IMR-90 (cell line): Measurements from ENCODE around the gene FGF12. TPM values are rescaled to one million over a fixed set of nuclear protein-coding genes. Genes with fewer than 3 reads are reported as not detected.

ENCODE experiments used
- ATAC-seq: fragments of 200-7000 bp; cut with Tn5 transposase; 2 replicates; pipeline ENCODE4 v1.9.1; 2020; ENCODE audit warnings: low read depth, mild to moderate bottlenecking, moderate library complexity
- BruUV-seq: library from RNA; stranded (reverse); fragments of 400-500 nt; replicated peaks from 2 replicates; lab custom pipeline; 2021; lab: Mats Ljungman, UMichigan
- CTCF ChIA-PET: fragments of 300-600 bp; formaldehyde crosslinking; extraction: SDS; loops from one replicate; lab custom pipeline; 2021; ENCODE audit warnings: antibody characterized with exemption; lab: Yijun Ruan, JAX
- POLR2A ChIA-PET: fragments of 300-600 bp; sonication (Branson Sonifier 250); formaldehyde crosslinking; loops from one replicate; lab custom pipeline; 2022; ENCODE audit warnings: antibody characterized with exemption; ENCODE audit not compliant: unreplicated experiment; lab: Charles Lee
- DNase-seq: peaks from one replicate; pipeline ENCODE4 v3.0.0; 2013
- H2AFZ ChIP-seq: replicated peaks from 2 replicates; pipeline ENCODE3; 2013; ENCODE audit warnings: low read length, mild to moderate bottlenecking; ENCODE audit not compliant: poor library complexity
- H2AK5ac ChIP-seq: 2 replicates; pipeline ENCODE4 v1.6.1; 2013; ENCODE audit warnings: low read depth, low read length, inconsistent platforms
- H2AK9ac ChIP-seq: replicated peaks from 2 replicates; pipeline ENCODE3; 2013; ENCODE audit warnings: mild to moderate bottlenecking, low read depth, low read length, moderate library complexity; ENCODE audit not compliant: poor library complexity
- H2BK120ac ChIP-seq: 2 replicates; pipeline ENCODE4 v1.6.1; 2013; ENCODE audit warnings: low read depth, low read length, inconsistent platforms
- H2BK15ac ChIP-seq: 3 replicates; pipeline ENCODE4 v1.6.1; 2013; ENCODE audit warnings: low read depth, low read length, inconsistent platforms
- H2BK20ac ChIP-seq: 2 replicates; pipeline ENCODE4 v1.6.1; 2013; ENCODE audit warnings: low read depth, mild to moderate bottlenecking, inconsistent platforms, low read length, moderate library complexity
- H2BK5ac ChIP-seq: 2 replicates; pipeline ENCODE4 v1.6.1; 2013; ENCODE audit warnings: mild to moderate bottlenecking, low read depth, low read length, inconsistent platforms; ENCODE audit not compliant: poor library complexity, severe bottlenecking
- H3K14ac ChIP-seq: replicated peaks from 2 replicates; pipeline ENCODE4 v1.6.1; 2013; ENCODE audit warnings: low read depth, low read length, inconsistent platforms
- H3K18ac ChIP-seq: 2 replicates; pipeline ENCODE4 v1.6.1; 2013; ENCODE audit warnings: low read depth, low read length, control low read depth
- H3K23ac ChIP-seq: 2 replicates; pipeline ENCODE4 v1.6.1; 2013; ENCODE audit warnings: low read depth, low read length, inconsistent platforms
- H3K27ac ChIP-seq: 2 replicates; pipeline ENCODE4 v1.5.1; 2013; ENCODE audit warnings: mild to moderate bottlenecking, control low read depth, low read length; ENCODE audit not compliant: insufficient read depth
- H3K27me3 ChIP-seq: 2 replicates; pipeline ENCODE4 v1.6.1; 2013; ENCODE audit warnings: low read length; ENCODE audit not compliant: control insufficient read depth, insufficient read depth
- H3K36me3 ChIP-seq: 2 replicates; pipeline ENCODE4 v1.6.1; 2013; ENCODE audit warnings: low read length, mixed read lengths; ENCODE audit not compliant: control insufficient read depth, insufficient read depth
- H3K4ac ChIP-seq: 2 replicates; pipeline ENCODE4 v1.6.1; 2013; ENCODE audit warnings: low read depth, low read length, inconsistent platforms
- H3K4me1 ChIP-seq: 2 replicates; pipeline ENCODE4 v1.6.1; 2013; ENCODE audit warnings: low read length, mixed read lengths; ENCODE audit not compliant: control insufficient read depth, insufficient read depth
- H3K4me2 ChIP-seq: 2 replicates; pipeline ENCODE4 v1.6.1; 2013; ENCODE audit warnings: low read depth, mild to moderate bottlenecking, control low read depth, low read length, moderate library complexity
- H3K4me3 ChIP-seq: 2 replicates; pipeline ENCODE4 v1.5.1; 2013; ENCODE audit warnings: low read depth, mild to moderate bottlenecking, control low read depth, low read length, moderate library complexity; ENCODE audit not compliant: insufficient read depth
- H3K56ac ChIP-seq: 2 replicates; pipeline ENCODE4 v1.6.1; 2013; ENCODE audit warnings: low read length, inconsistent platforms; ENCODE audit not compliant: insufficient read depth; ENCODE audit errors: extremely low read depth
- H3K79me1 ChIP-seq, 2 experiments: 2 replicates each; pipeline ENCODE4 v1.6.1; 2013; ENCODE audit warnings: low read length in 2 of 2, inconsistent platforms in 1 of 2, low read depth in 1 of 2
- H3K9ac ChIP-seq: 2 replicates; pipeline ENCODE4 v1.6.1; 2013; ENCODE audit warnings: low read depth, low read length, control low read depth
- H3K9me1 ChIP-seq: 2 replicates; pipeline ENCODE4 v1.6.1; 2013; ENCODE audit warnings: low read length, inconsistent platforms; ENCODE audit not compliant: insufficient read depth
- H3K9me3 ChIP-seq: 2 replicates; pipeline ENCODE4 v1.6.1; 2013; ENCODE audit warnings: low read length; ENCODE audit not compliant: control insufficient read depth, insufficient read depth
- H4K20me1 ChIP-seq: 2 replicates; pipeline ENCODE4 v1.6.1; 2013; ENCODE audit warnings: low read length, inconsistent platforms; ENCODE audit not compliant: insufficient read depth
- H4K5ac ChIP-seq: 2 replicates; pipeline ENCODE4 v1.6.1; 2013; ENCODE audit warnings: mild to moderate bottlenecking, low read depth, low read length, control low read depth
- H4K8ac ChIP-seq, 2 experiments: 2 replicates each; pipeline ENCODE4 v1.6.1; 2013; ENCODE audit warnings: low read depth in 2 of 2, low read length in 2 of 2, control low read depth in 1 of 2, inconsistent platforms in 1 of 2
- H4K91ac ChIP-seq: 2 replicates; pipeline ENCODE4 v1.6.1; 2013; ENCODE audit warnings: low read depth, low read length, inconsistent platforms; ENCODE audit not compliant: insufficient read depth
- SMC3 ChIP-seq: fragments of 150-350 bp; IDR thresholded peaks from 2 replicates; pipeline ENCODE4 v1.6.1; 2016; ENCODE audit warnings: low read depth, mild to moderate bottlenecking, antibody characterized with exemption, low read length, moderate library complexity
- WGBS, 2 experiments: methylation state at CpG; one replicate each; pipeline versions ENCODE4 v1.1.5 to v1.1.7; 2013; ENCODE audit warnings: missing lambda C conversion rate in 2 of 2; ENCODE audit not compliant: insufficient read length in 1 of 2; ENCODE audit errors: extremely low coverage in 2 of 2; 5-methylcytosine and 5-hydroxymethylcytosine counted together
- dilution Hi-C: fragments of 300-500 bp; cut with HindIII; formaldehyde crosslinking; loops from one replicate; pipeline ENCODE4 v1.14.3; 2018; ENCODE audit warnings: low sequenced_read_pairs; ENCODE audit not compliant: unreplicated experiment
- in situ Hi-C: fragments of 300-500 bp; cut with MboI; formaldehyde crosslinking; loops from 3 replicates; pipeline ENCODE4 v1.14.3; 2019; ENCODE audit warnings: low sequenced_read_pairs, inconsistent platforms, mixed read lengths
- intact Hi-C: fragments of 100-400 bp; cut with micrococcal nuclease; formaldehyde crosslinking; loops from 2 replicates; pipeline ENCODE4 v1.10.0; 2022
- polyA plus RNA-seq, 3 experiments: library from polyadenylated mRNA; depleted of rRNA; stranded (reverse); fragments of >200 nt; gene quantifications; 2 replicates each; pipeline ENCODE4 v1.2.3, GENCODE V29; 2012; ENCODE audit warnings: low replicate concordance in 1 of 3
- total RNA-seq: library from RNA; depleted of rRNA; stranded (reverse); fragments of >200 nt; gene quantifications from 2 replicates; pipeline ENCODE4 v1.2.3, GENCODE V29; 2012

Gene FGF12
- total and polyA plus RNA-seq, 2 of the 4 experiments (the other 2 are of a cell fraction): not detected

DNA sequence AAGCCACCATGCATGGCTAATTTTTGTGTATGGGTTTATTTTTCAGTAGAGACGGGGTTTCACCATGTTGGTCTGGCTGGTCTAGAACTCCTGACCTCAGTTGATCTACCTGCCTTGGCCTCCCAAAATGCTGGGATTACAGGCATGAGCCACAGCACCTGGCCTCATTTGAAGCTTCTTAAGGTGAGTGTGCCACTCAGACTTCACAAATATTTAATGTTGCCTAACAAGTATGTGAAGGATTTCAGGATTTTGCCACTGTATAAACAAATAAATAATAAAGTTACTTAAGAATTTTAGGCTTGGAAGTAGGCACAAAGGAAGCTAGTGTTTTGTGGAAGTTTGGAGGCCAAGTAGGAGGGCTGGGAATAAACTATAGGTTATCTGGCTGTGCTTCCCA lies 73.5 kb downstream of the FGF12 start:
- no peaks in the 10 kb centered on the region for H3K4me1 ChIP-seq
- dilution Hi-C loops (no loop called here), in situ Hi-C loops (no loop called here), intact Hi-C loops (no loop called here)
- no peak overlapping the region for H4K8ac ChIP-seq
- H4K5ac ChIP-seq: no peak overlapping the region
- no peak overlapping the region for H2BK5ac ChIP-seq
- H3K9ac ChIP-seq: no peak overlapping the region
- H3K79me1 ChIP-seq: no peaks in the 10 kb centered on the region
- no peak overlapping the region for H3K56ac ChIP-seq
- H4K20me1 ChIP-seq: no peaks in the 10 kb centered on the region
- no peak overlapping the region for H3K27ac ChIP-seq
- H2AK5ac ChIP-seq: no peak overlapping the region
- peaks cover 6% of the 10 kb centered on the region for H3K9me3 ChIP-seq
- H3K4me3 ChIP-seq: no peak overlapping the region
- ChIA-PET CTCF (no interaction called here), POLR2A (no interaction called here)
- H3K27me3 ChIP-seq: no peaks in the 10 kb centered on the region
- no peak overlapping the region for H3K4ac ChIP-seq
- no peak overlapping the region for H4K91ac ChIP-seq
- H3K18ac ChIP-seq: no peak overlapping the region
- no peaks in the 10 kb centered on the region for H3K9me1 ChIP-seq
- H2BK15ac ChIP-seq: no peak overlapping the region
- no peak overlapping the region for H3K23ac ChIP-seq
- H2AK9ac ChIP-seq: no peak overlapping the region
- no TSS peak for BruUV-seq
- no peak for ATAC-seq
- H2AFZ ChIP-seq: no peak overlapping the region
- DNase-seq: no peak
- no peaks in the 10 kb centered on the region for H3K36me3 ChIP-seq
- no peak overlapping the region for H3K14ac ChIP-seq
- H3K4me2 ChIP-seq: no peak overlapping the region
- H2BK20ac ChIP-seq: no peak overlapping the region
- H2BK120ac ChIP-seq: no peak overlapping the region
- no peak for TF ChIP-seq SMC3
- no CpG with 5 or more reads among the region's 1 CpG for WGBS, 2 experiments
